Measurements from ENCODE around the gene SERPINA6. TPM values are rescaled to one million over a fixed set of nuclear protein-coding genes. Genes with fewer than 3 reads are reported as not detected.

The SERPINA6 gene
- total RNA-seq, 2 donors from 2014 or later, result not detected

- H3K27ac Mint-ChIP-seq, result no peak overlapping the region
- Histone ChIP-seq H3K9me3 (ENCODE audit: control insufficient read depth, low read length) (no peaks in the 10 kb centered on the region), H3K27ac (ENCODE audit: low read depth, low read length) (no peak overlapping the region), H3K4me3 (ENCODE audit: low read length) (no peak overlapping the region), H3K9ac (ENCODE audit: extremely low read depth, low read length, poor library complexity, severe bottlenecking) (no peak overlapping the region), H3K36me3 (ENCODE audit: control insufficient read depth, insufficient read depth, low read length) (no peaks in the 10 kb centered on the region), H3K27me3 (ENCODE audit: control insufficient read depth, insufficient read depth, low read length, poor library complexity, severe bottlenecking) (no peaks in the 10 kb centered on the region), H3K4me1 (ENCODE audit: control insufficient read depth, insufficient read depth, low read length) (no peaks in the 10 kb centered on the region)
- WGBS, 2 experiments (ENCODE audit: insufficient coverage in 1 of 2, insufficient read length in 1 of 2), result 91 to 100% methylated on average over 2 to 3 of the region's 3 CpGs
- H3K4me3 Mint-ChIP-seq, result no peak overlapping the region
- TF ChIP-seq CTCF (conservative IDR thresholded peaks at IDR 0.05), result no peak
- no peaks in the 10 kb centered on the region for H3K36me3 Mint-ChIP-seq (ENCODE audit: low read depth)
- no peaks in the 10 kb centered on the region for H3K27me3 Mint-ChIP-seq (ENCODE audit: insufficient read depth)
- DNase-seq, result peak; percentile 16
- no peaks in the 10 kb centered on the region for H3K9me3 Mint-ChIP-seq
- no peaks in the 10 kb centered on the region for H3K4me1 Mint-ChIP-seq
These were observed 40.9 kb upstream of the SERPINA6 start for GRCh38 chr14:94364037-94364436.

- no peak for TF ChIP-seq CTCF (conservative IDR thresholded peaks at IDR 0.05)
- 80 to 83% methylated on average over 12 of the region's 12 CpGs for WGBS, 2 experiments (ENCODE audit: insufficient coverage in 1 of 2, insufficient read length in 1 of 2)
- H3K27ac Mint-ChIP-seq, result no peak overlapping the region
- H3K27me3 Mint-ChIP-seq (ENCODE audit: insufficient read depth), result no peaks in the 10 kb centered on the region
- no peak overlapping the region for H3K4me3 Mint-ChIP-seq
- Histone ChIP-seq H3K36me3 (ENCODE audit: control insufficient read depth, insufficient read depth, low read length) (no peaks in the 10 kb centered on the region), H3K9ac (ENCODE audit: extremely low read depth, low read length, poor library complexity, severe bottlenecking) (no peak overlapping the region), H3K27me3 (ENCODE audit: control insufficient read depth, insufficient read depth, low read length, poor library complexity, severe bottlenecking) (no peaks in the 10 kb centered on the region), H3K9me3 (ENCODE audit: control insufficient read depth, low read length) (no peaks in the 10 kb centered on the region), H3K27ac (ENCODE audit: low read depth, low read length) (no peak overlapping the region), H3K4me1 (ENCODE audit: control insufficient read depth, insufficient read depth, low read length) (no peaks in the 10 kb centered on the region), H3K4me3 (ENCODE audit: low read length) (no peak overlapping the region)
- no peaks in the 10 kb centered on the region for H3K4me1 Mint-ChIP-seq
- no peaks in the 10 kb centered on the region for H3K36me3 Mint-ChIP-seq (ENCODE audit: low read depth)
- H3K9me3 Mint-ChIP-seq, result no peaks in the 10 kb centered on the region
- peak; percentile 43 for DNase-seq
These were observed 40.1 kb upstream of the SERPINA6 start for GRCh38 chr14:94363151-94363624.

DNA sequence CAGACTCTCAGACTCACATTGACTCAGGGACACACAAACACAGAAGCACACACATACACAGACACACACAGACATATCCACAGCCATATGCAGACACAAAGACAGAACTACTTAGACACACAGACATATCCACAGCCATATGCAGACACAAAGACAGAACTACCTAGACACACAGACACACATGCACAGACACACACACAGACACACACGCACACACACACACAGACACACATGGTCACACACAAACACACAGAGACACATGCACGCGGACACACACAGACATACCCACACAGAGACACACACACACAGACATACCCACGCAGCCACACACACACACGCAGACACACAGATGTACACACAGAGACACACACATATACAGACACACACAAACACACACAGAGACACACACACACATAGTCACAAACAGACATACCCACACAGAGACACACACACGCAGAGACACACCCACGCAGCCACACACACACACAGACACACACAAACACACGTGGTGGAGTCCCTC, 39.5 kb upstream of the SERPINA6 start:
- Histone ChIP-seq H3K4me3 (ENCODE audit: low read length) (no peak overlapping the region), H3K27ac (ENCODE audit: low read depth, low read length) (no peak overlapping the region), H3K9ac (ENCODE audit: extremely low read depth, low read length, poor library complexity, severe bottlenecking) (no peak overlapping the region), H3K9me3 (ENCODE audit: control insufficient read depth, low read length) (no peaks in the 10 kb centered on the region), H3K36me3 (ENCODE audit: control insufficient read depth, insufficient read depth, low read length) (no peaks in the 10 kb centered on the region), H3K27me3 (ENCODE audit: control insufficient read depth, insufficient read depth, low read length, poor library complexity, severe bottlenecking) (no peaks in the 10 kb centered on the region), H3K4me1 (ENCODE audit: control insufficient read depth, insufficient read depth, low read length) (no peaks in the 10 kb centered on the region)
- Mint-ChIP-seq H3K4me1 (no peaks in the 10 kb centered on the region), H3K9me3 (no peaks in the 10 kb centered on the region), H3K4me3 (no peak overlapping the region), H3K27ac (no peak overlapping the region), H3K27me3 (ENCODE audit: insufficient read depth) (no peaks in the 10 kb centered on the region), H3K36me3 (ENCODE audit: low read depth) (no peaks in the 10 kb centered on the region)
- WGBS, 2 experiments (ENCODE audit: insufficient coverage in 1 of 2, insufficient read length in 1 of 2), result 89 to 100% methylated on average over 2 to 8 of the region's 8 CpGs
- no peak for DNase-seq
- TF ChIP-seq CTCF (conservative IDR thresholded peaks at IDR 0.05), result no peak
